Measurements from ENCODE around the gene USP21. TPM values are rescaled to one million over a fixed set of nuclear protein-coding genes. Genes with fewer than 3 reads are reported as not detected.

USP21 gene
- total and polyA plus RNA-seq, 2 donors (not counting 3 experiments of a cell fraction or from before 2014, with no cell fraction given): 19.7 to 29.2 TPM

DNA sequence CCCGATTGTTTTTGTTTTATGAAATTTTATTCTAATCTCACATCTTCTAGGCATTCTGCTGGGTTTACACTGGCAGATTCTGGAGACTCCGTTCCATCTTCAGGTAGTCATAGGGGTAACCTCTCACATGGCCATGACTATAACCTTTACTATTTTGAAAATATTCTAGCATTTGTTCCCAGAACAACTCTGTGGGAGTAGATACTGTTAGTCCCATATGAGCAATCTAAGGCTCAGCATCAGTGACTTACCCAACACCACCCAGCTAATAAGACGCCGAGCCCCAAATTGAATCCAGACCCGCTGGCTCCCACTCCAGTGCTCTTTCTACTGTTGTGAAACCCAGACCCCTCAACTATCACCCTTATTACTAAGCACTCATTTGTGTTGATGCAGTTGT is 29.7 kb downstream of the USP21 start:
- no peak overlapping the region for H3K4me3 ChIP-seq (replicated peaks in 1 of 3; ENCODE audit: insufficient read depth in 1 of 3, low read depth in 1 of 3, low read length in 3 of 3)
- H3K79me2 ChIP-seq (ENCODE audit: control insufficient read depth, insufficient read depth, low read length): no peaks in the 10 kb centered on the region
- intact Hi-C loops (cut with micrococcal nuclease) (no loop called here), dilution Hi-C loops (cut with MboI; ENCODE audit: extremely low pct_ligation_motif_present, low sequenced_read_pairs) (no loop called here)
- no peaks in the 10 kb centered on the region for H3K27me3 ChIP-seq (ENCODE audit: control insufficient read depth in 2 of 2, insufficient read depth in 2 of 2, low read length in 2 of 2)
- H3K27ac ChIP-seq (ENCODE audit: insufficient read depth, low read depth, low read length): no peak overlapping the region
- FAIRE-seq (no peak), DNase-seq (ENCODE audit: low read depth, low spot score) (no peak)
- ChIA-PET POLR2A (no interaction called here), CTCF (interaction anchor here (6.2 kb wide), 1 partner anchor 193 kb away, joined by 54 read pairs; no protein-coding TSS in a partner anchor)
- TF ChIP-seq CTCF (IDR thresholded peaks at IDR 0.05; ENCODE audit: extremely low read depth in 1 of 2, insufficient read depth in 1 of 2, low read depth in 1 of 2, low read length in 2 of 2) (no peak), MYC (IDR thresholded peaks at IDR 0.05; ENCODE audit: low read depth, low read length) (no peak), FOS (IDR thresholded peaks at IDR 0.05; ENCODE audit: borderline replicate concordance, insufficient read depth, low read length) (no peak), POLR2A (IDR thresholded peaks at IDR 0.05; ENCODE audit: low read depth, low read length) (no peak), GATA2 (IDR thresholded peaks at IDR 0.05; ENCODE audit: insufficient read depth, insufficient read length, low read depth, low read length) (no peak), EZH2 (IDR thresholded peaks at IDR 0.05; ENCODE audit: borderline replicate concordance, low read depth, low read length, severe bottlenecking) (no peak), MAX (IDR thresholded peaks at IDR 0.05; ENCODE audit: insufficient read depth, insufficient read length) (no peak), JUN (IDR thresholded peaks at IDR 0.05; ENCODE audit: borderline replicate concordance, insufficient read depth, insufficient read length, low read depth) (no peak), POLR2AphosphoS5 (IDR thresholded peaks at IDR 0.05; ENCODE audit: insufficient read depth, low read depth, low read length) (no peak)
- H3K36me3 ChIP-seq (ENCODE audit: control insufficient read depth in 2 of 2, extremely low read depth in 1 of 2, insufficient read depth in 2 of 2, low read length in 2 of 2): peaks cover 3% of the 10 kb centered on the region in 2 experiments
- no peak overlapping the region for H2AFZ ChIP-seq (ENCODE audit: low read depth, low read length)
- BruUV-seq (replicated peaks): no TSS peak
- H3K4me1 ChIP-seq (ENCODE audit: control insufficient read depth, extremely low read depth, insufficient read depth, low read length): peaks cover 27% of the 10 kb centered on the region
- H4K20me1 ChIP-seq (replicated peaks; ENCODE audit: control insufficient read depth, extremely low read depth, insufficient read depth, low read length): no peaks in the 10 kb centered on the region
- H3K9me3 ChIP-seq (replicated peaks; ENCODE audit: control insufficient read depth, insufficient read depth, low read length): no peaks in the 10 kb centered on the region
- no peaks in the 10 kb centered on the region for H3K9me1 ChIP-seq (replicated peaks; ENCODE audit: control insufficient read depth, extremely low read depth, insufficient read depth, low read length)
- H3K4me2 ChIP-seq (ENCODE audit: insufficient read depth, low read length): no peak overlapping the region
- H3K9ac ChIP-seq (replicated peaks; ENCODE audit: extremely low read depth, insufficient read depth, low read length): no peak overlapping the region

Measured in endothelial cell of umbilical vein (primary cell).